Measurements from ENCODE around the gene SLC16A13.

Gene SLC16A13

DNA sequence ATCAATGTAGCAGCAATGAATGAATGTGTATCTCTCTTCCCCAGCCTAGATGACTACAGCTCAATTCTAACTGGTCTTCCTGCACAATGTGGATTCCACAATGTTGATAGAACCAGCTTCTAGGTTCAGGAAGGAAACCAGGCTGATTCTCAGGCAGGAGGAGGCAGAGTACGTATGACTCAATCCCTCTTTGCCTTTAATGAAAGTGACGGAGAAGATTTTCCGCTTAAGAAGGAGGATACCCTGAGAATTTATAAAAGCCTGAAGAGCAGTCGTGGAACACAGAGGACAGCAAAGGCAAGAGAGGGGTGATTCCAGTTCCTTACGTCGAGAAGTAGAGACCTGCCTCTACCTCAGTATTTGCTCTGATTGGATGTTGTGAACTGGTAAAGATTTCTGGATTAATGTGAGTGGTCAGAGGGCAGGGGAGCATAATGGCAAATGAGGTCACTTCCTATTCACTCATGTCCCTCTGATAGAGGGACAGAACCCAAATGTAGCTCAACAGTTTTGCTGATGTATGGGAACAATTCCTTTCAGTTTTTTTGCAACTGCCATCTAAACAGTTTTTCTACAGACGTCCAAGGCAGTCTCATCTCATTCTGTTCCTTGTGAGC, 23.1 kb downstream of the SLC16A13 start:
- no peaks in the 10 kb centered on the region for H3K9me3 Mint-ChIP-seq

GRCh38 chr17:7060165-7060891, 24.5 kb downstream of the SLC16A13 start:
- peak in 1 of 2 donors; percentile 21 for DNase-seq (ENCODE audit: low spot score in 2 of 2)
- Mint-ChIP-seq H3K4me3 (peak overlapping the region; percentile 22), H3K9me3 (no peaks in the 10 kb centered on the region), H3K36me3 (peaks cover 5% of the 10 kb centered on the region), H3K4me1 (peaks cover 20% of the 10 kb centered on the region), H3K27ac (peak overlapping the region; percentile 86)
- ATAC-seq = peak; percentile 90

More for the DNA sequence above, 23.1 kb downstream of the SLC16A13 start:
- peak overlapping the region; percentile 87 for H3K27ac Mint-ChIP-seq
- H3K4me1 Mint-ChIP-seq = peaks cover 20% of the 10 kb centered on the region
- peaks cover 5% of the 10 kb centered on the region for H3K36me3 Mint-ChIP-seq
- DNase-seq (ENCODE audit: low spot score in 2 of 2) (no peak), ATAC-seq (no peak)
- H3K4me3 Mint-ChIP-seq = no peak overlapping the region

DNA sequence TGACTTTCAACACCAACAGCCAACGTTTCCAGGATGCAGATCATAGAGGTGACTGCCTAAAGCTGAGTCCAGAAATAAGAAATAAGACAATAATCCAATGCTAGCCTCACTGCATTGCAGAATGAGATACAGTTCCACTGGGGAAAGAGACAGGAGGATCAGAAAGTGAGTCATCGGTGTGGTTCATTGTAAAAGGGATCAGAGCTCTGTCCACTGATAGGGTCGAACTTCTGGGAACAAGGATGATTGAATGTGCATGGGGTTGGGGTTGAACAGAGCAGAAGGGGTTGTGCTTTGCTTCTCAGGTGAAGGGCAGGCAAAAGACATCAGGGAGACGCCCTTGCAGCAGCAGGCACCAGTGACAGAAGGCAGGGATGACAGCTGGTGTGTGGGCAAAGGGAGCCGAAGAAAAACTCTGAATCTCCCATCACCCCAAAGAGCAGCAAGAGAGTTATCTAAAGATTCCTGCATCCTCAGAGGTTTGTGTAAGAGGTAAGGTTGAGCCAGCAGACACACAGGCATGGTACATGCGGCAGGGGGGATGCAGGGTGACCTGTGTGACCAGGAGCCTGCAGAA, 27.8 kb downstream of the SLC16A13 start:
- DNase-seq (ENCODE audit: low spot score in 2 of 2) (no peak), ATAC-seq (no peak)
- Mint-ChIP-seq H3K27ac (no peak overlapping the region), H3K9me3 (peaks cover 5% of the 10 kb centered on the region), H3K4me3 (no peak overlapping the region), H3K36me3 (peaks cover 5% of the 10 kb centered on the region), H3K4me1 (peaks cover 20% of the 10 kb centered on the region)

DNA sequence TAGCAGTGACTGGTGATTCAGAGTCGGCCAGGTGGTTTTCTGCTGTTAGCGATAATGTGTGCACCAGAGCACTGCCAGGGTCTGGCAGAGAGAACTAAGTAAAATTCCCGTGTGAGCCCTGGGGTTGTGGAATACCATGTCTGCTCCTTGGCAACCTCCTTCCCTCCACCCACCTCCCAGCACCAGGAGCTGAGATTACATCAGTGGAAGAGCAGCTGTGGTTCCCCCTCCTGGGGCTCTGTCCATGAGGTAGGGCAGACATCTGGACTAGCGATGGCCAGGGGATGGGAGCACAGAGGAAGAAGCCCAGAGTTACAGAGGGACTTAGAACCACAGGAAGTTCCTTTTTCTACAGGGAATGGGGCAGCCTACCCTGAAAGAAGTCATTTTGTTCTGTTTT, 28.4 kb downstream of the SLC16A13 start:
- peaks cover 13% of the 10 kb centered on the region for H3K4me1 Mint-ChIP-seq
- H3K27ac Mint-ChIP-seq = no peak overlapping the region
- H3K9me3 Mint-ChIP-seq = peaks cover 9% of the 10 kb centered on the region
- no peak for ATAC-seq
- H3K36me3 Mint-ChIP-seq = peaks cover 5% of the 10 kb centered on the region
- no peak for DNase-seq (ENCODE audit: low spot score in 2 of 2)
- no peak overlapping the region for H3K4me3 Mint-ChIP-seq

DNA sequence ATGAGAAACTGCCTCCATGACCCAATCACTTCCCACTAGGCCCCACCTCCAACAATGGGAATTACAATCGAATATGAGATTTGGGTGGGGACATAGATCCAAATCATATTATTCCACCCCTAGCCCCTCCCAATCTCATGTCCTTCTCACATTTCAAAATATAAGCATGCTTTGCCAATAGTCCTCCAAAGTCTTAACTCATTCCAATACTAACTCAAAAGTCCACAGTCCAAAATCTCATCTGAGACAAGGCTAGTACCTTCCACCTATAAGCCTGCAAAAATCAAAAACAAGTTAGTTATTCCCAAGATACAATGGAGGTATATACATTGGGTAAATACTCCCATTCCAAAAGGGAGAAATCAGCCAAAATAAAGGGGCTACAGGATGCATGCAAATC, 31.4 kb downstream of the SLC16A13 start:
- Mint-ChIP-seq H3K4me3 (no peak overlapping the region), H3K27ac (no peak overlapping the region), H3K9me3 (peaks cover 9% of the 10 kb centered on the region), H3K4me1 (no peaks in the 10 kb centered on the region), H3K36me3 (peaks cover 6% of the 10 kb centered on the region)
- DNase-seq (ENCODE audit: low spot score in 2 of 2) = no peak
- no peak for ATAC-seq

- Mint-ChIP-seq H3K27ac (no peak overlapping the region), H3K9me3 (peaks cover 9% of the 10 kb centered on the region), H3K4me3 (no peak overlapping the region), H3K36me3 (peaks cover 6% of the 10 kb centered on the region), H3K4me1 (no peaks in the 10 kb centered on the region)
- no peak for ATAC-seq
- no peak for DNase-seq (ENCODE audit: low spot score in 2 of 2)
These were observed 32.5 kb downstream of the SLC16A13 start for GRCh38 chr17:7068268-7068667.

GRCh38 chr17:7070712-7071111, 34.9 kb downstream of the SLC16A13 start:
- Mint-ChIP-seq H3K4me3 (no peak overlapping the region), H3K4me1 (no peaks in the 10 kb centered on the region), H3K36me3 (peaks cover 6% of the 10 kb centered on the region), H3K27ac (no peak overlapping the region), H3K9me3 (peaks cover 9% of the 10 kb centered on the region)
- no peak for DNase-seq (ENCODE audit: low spot score in 2 of 2)
- no peak for ATAC-seq

GRCh38 chr17:7072406-7072805, 36.6 kb downstream of the SLC16A13 start:
- no peaks in the 10 kb centered on the region for H3K4me1 Mint-ChIP-seq
- peaks cover 9% of the 10 kb centered on the region for H3K9me3 Mint-ChIP-seq
- no peak for ATAC-seq
- H3K36me3 Mint-ChIP-seq = peaks cover 6% of the 10 kb centered on the region
- H3K4me3 Mint-ChIP-seq = no peak overlapping the region
- peak overlapping the region; percentile 23 for H3K27ac Mint-ChIP-seq
- no peak for DNase-seq (ENCODE audit: low spot score in 2 of 2)

- peaks cover 6% of the 10 kb centered on the region for H3K36me3 Mint-ChIP-seq
- no peaks in the 10 kb centered on the region for H3K9me3 Mint-ChIP-seq
- no peak overlapping the region for H3K27ac Mint-ChIP-seq
- DNase-seq (ENCODE audit: low spot score in 2 of 2) (no peak), ATAC-seq (no peak)
- no peak overlapping the region for H3K4me3 Mint-ChIP-seq
- H3K4me1 Mint-ChIP-seq = peaks cover 1% of the 10 kb centered on the region
These were observed 39.1 kb downstream of the SLC16A13 start for GRCh38 chr17:7074931-7075330.

GRCh38 chr17:7077911-7078546, 42.2 kb downstream of the SLC16A13 start:
- Mint-ChIP-seq H3K4me1 (peaks cover 25% of the 10 kb centered on the region), H3K9me3 (no peaks in the 10 kb centered on the region)

DNA sequence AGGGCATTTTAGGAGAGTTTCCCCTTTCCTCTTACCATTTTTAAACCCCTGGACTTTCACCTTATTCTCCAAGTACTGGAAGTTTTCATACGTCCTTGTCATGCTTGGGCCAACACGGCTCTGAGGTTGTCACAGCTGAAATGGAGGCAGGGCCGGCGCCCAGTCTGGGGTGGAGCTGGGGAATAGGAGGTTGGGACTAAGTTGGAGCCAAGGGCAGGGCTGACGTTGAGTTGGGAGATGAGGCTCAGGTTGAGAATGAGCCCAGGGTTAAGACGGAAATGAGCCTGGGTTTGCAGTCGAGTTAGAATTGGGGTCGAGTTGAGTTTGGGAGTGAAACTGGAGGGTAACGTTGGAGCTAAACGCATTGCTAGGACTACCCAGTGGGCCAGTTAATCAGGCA, 42.9 kb downstream of the SLC16A13 start:
- DNase-seq (ENCODE audit: low spot score in 2 of 2) = no peak
- H3K9me3 Mint-ChIP-seq = no peaks in the 10 kb centered on the region
- H3K4me3 Mint-ChIP-seq = no peak overlapping the region
- H3K4me1 Mint-ChIP-seq = peaks cover 25% of the 10 kb centered on the region
- H3K36me3 Mint-ChIP-seq = no peaks in the 10 kb centered on the region
- ATAC-seq = no peak
- no peak overlapping the region for H3K27ac Mint-ChIP-seq

More at GRCh38 chr17:7077911-7078546, 42.2 kb downstream of the SLC16A13 start:
- ATAC-seq (no peak), DNase-seq (ENCODE audit: low spot score in 2 of 2) (no peak)
- Mint-ChIP-seq H3K4me3 (no peak overlapping the region), H3K27ac (no peak overlapping the region), H3K36me3 (no peaks in the 10 kb centered on the region)

DNA sequence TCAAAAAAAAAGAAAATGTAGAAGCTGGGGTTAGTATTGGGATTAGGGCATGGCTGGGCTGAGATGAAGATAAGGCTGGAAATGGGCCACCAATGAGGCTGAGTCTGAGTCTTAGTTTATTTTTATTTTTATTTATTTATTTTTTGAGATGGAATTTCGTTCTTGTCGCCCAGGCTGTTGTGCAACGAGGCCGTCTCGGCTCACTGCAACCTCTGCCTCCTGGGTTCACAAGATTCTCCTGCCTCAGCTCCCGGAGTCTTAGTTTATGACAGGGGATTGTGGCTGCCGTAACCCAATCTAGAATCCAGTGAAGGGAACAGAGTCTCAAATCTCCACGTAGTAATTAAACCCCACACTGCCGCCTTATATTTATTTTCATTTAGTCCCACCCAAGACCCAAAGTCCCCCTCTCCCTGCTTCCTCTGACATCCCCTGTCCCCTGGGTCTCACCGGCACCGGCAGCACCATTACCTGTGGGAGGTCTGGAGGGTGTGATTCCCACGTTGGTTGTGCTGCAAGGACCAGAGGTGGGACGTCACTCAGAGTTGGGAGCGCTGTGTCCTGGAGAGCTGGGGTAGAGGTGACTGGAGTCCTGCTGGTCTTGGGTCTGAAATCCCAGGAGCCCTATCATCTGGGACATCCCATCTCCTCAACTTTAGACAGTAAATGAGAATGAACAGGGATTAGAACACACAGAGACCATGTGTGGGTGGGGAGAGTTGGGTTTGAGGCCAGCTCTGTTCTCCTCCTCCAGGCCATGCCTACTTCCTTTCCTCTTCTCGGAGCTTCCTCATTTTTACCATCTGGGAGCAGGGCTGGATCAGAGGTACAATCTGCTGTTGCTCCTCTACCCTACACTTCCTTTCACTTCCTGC, 44.0 kb downstream of the SLC16A13 start, which contains the start of gene CLEC10A:
TSS of gene CLEC10A (minus strand) at position 671 of the 875 bp plus-strand sequence. CDS start 1,439 bp downstream, outside the sequence.
- peaks cover 31% of the 10 kb centered on the region for H3K4me1 Mint-ChIP-seq
- DNase-seq (ENCODE audit: low spot score in 2 of 2) (no peak), ATAC-seq (no peak)
- H3K36me3 Mint-ChIP-seq = no peaks in the 10 kb centered on the region
- H3K27ac Mint-ChIP-seq = no peak within 1 kb of the TSS
- H3K4me3 Mint-ChIP-seq = no peak within 1 kb of the TSS
- no peaks in the 10 kb centered on the region for H3K9me3 Mint-ChIP-seq

DNA sequence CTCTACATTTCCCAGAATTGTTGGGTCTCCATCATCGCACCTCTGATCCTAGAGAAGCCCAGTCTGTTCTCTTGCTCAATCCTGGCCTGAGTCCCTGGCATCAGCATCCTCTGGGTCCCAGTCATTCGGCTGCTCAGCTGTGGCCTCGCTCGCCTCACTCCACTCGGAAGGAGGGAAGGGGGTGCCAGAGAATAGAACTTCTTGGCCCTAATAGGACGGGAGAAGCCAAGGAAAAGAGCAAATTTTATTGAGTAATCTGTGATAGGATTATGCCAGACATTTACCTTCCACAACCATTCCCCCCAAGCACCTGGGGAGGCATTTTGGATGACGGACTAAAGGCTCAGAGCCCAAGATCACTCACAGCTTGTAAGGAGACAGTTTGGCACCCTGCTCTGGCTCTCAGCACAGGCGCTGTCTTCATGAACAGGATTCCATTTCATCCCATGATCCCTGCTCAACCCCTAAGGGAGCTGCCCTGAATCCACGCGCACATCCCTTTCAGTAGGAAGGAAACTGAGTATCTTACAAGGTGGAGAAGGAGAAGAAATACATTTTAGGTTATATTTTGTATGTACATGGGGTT, 44.7 kb downstream of the SLC16A13 start:
- H3K4me1 Mint-ChIP-seq = peaks cover 31% of the 10 kb centered on the region
- H3K36me3 Mint-ChIP-seq = no peaks in the 10 kb centered on the region
- H3K27ac Mint-ChIP-seq = no peak overlapping the region
- H3K9me3 Mint-ChIP-seq = no peaks in the 10 kb centered on the region
- ATAC-seq (no peak), DNase-seq (ENCODE audit: low spot score in 2 of 2) (no peak)
- H3K4me3 Mint-ChIP-seq = no peak overlapping the region

- no peak overlapping the region for H3K4me3 Mint-ChIP-seq
- DNase-seq (ENCODE audit: low spot score in 2 of 2) (peak in 1 of 2 donors; percentile 18), ATAC-seq (peak; percentile 96)
- H3K4me1 Mint-ChIP-seq = peaks cover 31% of the 10 kb centered on the region
- no peaks in the 10 kb centered on the region for H3K36me3 Mint-ChIP-seq
- no peak overlapping the region for H3K27ac Mint-ChIP-seq
- no peaks in the 10 kb centered on the region for H3K9me3 Mint-ChIP-seq
These were observed 45.7 kb downstream of the SLC16A13 start for GRCh38 chr17:7081341-7082062.
